Stromal cell of bone marrow (primary cell): ENCODE data around the gene RSAD1.

Experiments
- DNase-seq: peaks from one replicate; pipeline ENCODE4 v3.0.0-alpha.2; 2012; ENCODE audit warnings: low read depth

RSAD1 gene

GRCh38 chr17:50458270-50458669 is 20.4 kb upstream of the RSAD1 start:
- DNase-seq, result no peak

- DNase-seq, result no peak
Measured at GRCh38 chr17:50458701-50459676, 19.7 kb upstream of the RSAD1 start.

GRCh38 chr17:50459756-50460155 is 18.9 kb upstream of the RSAD1 start:
- DNase-seq, result no peak

GRCh38 chr17:50460831-50461526 is 17.7 kb upstream of the RSAD1 start:
- no peak for DNase-seq

GRCh38 chr17:50461550-50462132 is 17.0 kb upstream of the RSAD1 start:
- DNase-seq, result no peak

- no peak for DNase-seq
Measured at GRCh38 chr17:50462446-50462845, 16.2 kb upstream of the RSAD1 start.

GRCh38 chr17:50464121-50464520 is 14.5 kb upstream of the RSAD1 start:
- DNase-seq, result no peak

- DNase-seq, result no peak
Measured at GRCh38 chr17:50464736-50465135, 13.9 kb upstream of the RSAD1 start.

GRCh38 chr17:50465171-50465570 is 13.5 kb upstream of the RSAD1 start:
- DNase-seq, result no peak

- no peak for DNase-seq
Measured at GRCh38 chr17:50465635-50466034, 13.0 kb upstream of the RSAD1 start.

GRCh38 chr17:50466371-50467113 is 12.1 kb upstream of the RSAD1 start:
- DNase-seq, result no peak

GRCh38 chr17:50467114-50467854 is 11.4 kb upstream of the RSAD1 start:
- DNase-seq, result no peak

- no peak for DNase-seq
Measured at GRCh38 chr17:50467855-50468303, 10.8 kb upstream of the RSAD1 start.

GRCh38 chr17:50468304-50469207 is 10.1 kb upstream of the RSAD1 start, which contains the start of gene CHAD:
CHAD (minus strand) TSS chr17:50468880; CDS start chr17:50468813, 67 bp downstream.
- no peak for DNase-seq

- no peak for DNase-seq
Measured at GRCh38 chr17:50469208-50469605, 9.5 kb upstream of the RSAD1 start.

GRCh38 chr17:50469671-50470305 is 8.9 kb upstream of the RSAD1 start:
- no peak for DNase-seq

- no peak for DNase-seq
Measured at GRCh38 chr17:50470426-50470825, 8.2 kb upstream of the RSAD1 start.

- DNase-seq, result no peak
Measured at GRCh38 chr17:50471009-50471905, 7.4 kb upstream of the RSAD1 start.

GRCh38 chr17:50472286-50472685 is 6.4 kb upstream of the RSAD1 start:
- DNase-seq, result no peak
